Thoracic aorta (tissue), 2 donors: Measurements from ENCODE around the gene TEX12. TPM values are rescaled to one million over a fixed set of nuclear protein-coding genes. Genes with fewer than 3 reads are reported as not detected.
A peak's percentile ranks its signal among the peaks of the same experiment; 100 is the strongest.

Experiments
- ATAC-seq: fragments of 150-250 bp; one replicate; pipeline ENCODE4 v1.8.0; 2017; ENCODE audit warnings: low read depth; ENCODE audit not compliant: insufficient number of reproducible peaks, low FRiP score
- DNase-seq: peaks from one replicate; pipeline ENCODE4 v3.0.0-alpha.2; 2020; ENCODE audit warnings: low spot score
- H3K27ac ChIP-seq, 2 donors: fragments of 200-600 bp; sonication (generic); 1 replicate in 1 of 2; 2 replicates in 1 of 2; pipeline ENCODE4 v1.5.1; 2016; ENCODE audit warnings: mild to moderate bottlenecking in 2 of 2, moderate library complexity in 2 of 2
- H3K27me3 ChIP-seq: fragments of 200-600 bp; sonication (generic); replicated peaks from 2 replicates; pipeline ENCODE4 v1.6.0; 2016; ENCODE audit warnings: mild to moderate bottlenecking; ENCODE audit not compliant: insufficient read depth
- H3K36me3 ChIP-seq: fragments of 200-600 bp; sonication (generic); one replicate; pipeline ENCODE4 v1.5.1; 2016
- H3K4me1 ChIP-seq, 2 donors: fragments of 200-600 bp; sonication (generic); 1 replicate in 1 of 2; 2 replicates in 1 of 2; pipeline versions ENCODE4 v1.5.1 to v1.6.0; 2016; ENCODE audit warnings: low read depth in 2 of 2, mild to moderate bottlenecking in 1 of 2; ENCODE audit not compliant: control insufficient read depth in 1 of 2
- H3K4me3 ChIP-seq: fragments of 200-600 bp; sonication (generic); 2 replicates; pipeline ENCODE4 v1.5.1; 2016; ENCODE audit warnings: mild to moderate bottlenecking
- H3K9me3 ChIP-seq: fragments of 200-600 bp; sonication (generic); 2 replicates; pipeline ENCODE4 v1.5.1; 2016
- total RNA-seq, 2 donors: library from RNA; depleted of rRNA; stranded (reverse); fragments of >200 nt; gene quantifications; one replicate each; pipeline versions ENCODE4 v1.1.0 to v1.2.3, GENCODE V29; 2016
- TF ChIP-seq, protein P1 (sequence below): fragments of 200-600 bp; sonication (generic); IDR thresholded peaks from one replicate; pipeline ENCODE4 v1.5.1; 2019; ENCODE audit warnings: antibody characterized with exemption

TEX12 gene
- total RNA-seq, 2 donors from 2014 or later: 0.54 to 1.4 TPM

DNA sequence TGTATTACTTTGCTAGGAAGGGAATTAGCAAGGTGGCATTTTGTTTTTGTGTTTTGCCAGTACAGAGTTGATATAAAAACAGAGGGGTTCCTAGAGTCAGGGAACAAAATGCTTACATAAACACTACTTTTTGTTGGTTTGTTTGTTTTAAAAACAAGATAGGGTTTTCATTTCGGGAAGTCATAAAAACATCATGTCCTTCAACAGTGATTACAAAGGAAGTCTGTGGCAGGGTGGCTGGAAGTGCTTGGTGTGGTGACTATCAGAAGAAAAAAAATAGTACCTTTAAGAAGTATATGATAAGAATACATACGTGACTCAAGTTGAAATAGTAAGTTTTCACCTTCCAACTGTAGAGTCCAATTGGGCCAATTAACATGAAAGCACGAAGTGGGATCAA, 2.1 kb upstream of the TEX12 start:
- H3K27ac ChIP-seq: no peak overlapping the region
- H3K27me3 ChIP-seq: no peaks in the 10 kb centered on the region
- H3K4me3 ChIP-seq: no peak overlapping the region
- no peaks in the 10 kb centered on the region for H3K9me3 ChIP-seq
- DNase-seq (no peak), ATAC-seq (no peak)
- no peaks in the 10 kb centered on the region for H3K36me3 ChIP-seq
- TF ChIP-seq, protein P1, sequence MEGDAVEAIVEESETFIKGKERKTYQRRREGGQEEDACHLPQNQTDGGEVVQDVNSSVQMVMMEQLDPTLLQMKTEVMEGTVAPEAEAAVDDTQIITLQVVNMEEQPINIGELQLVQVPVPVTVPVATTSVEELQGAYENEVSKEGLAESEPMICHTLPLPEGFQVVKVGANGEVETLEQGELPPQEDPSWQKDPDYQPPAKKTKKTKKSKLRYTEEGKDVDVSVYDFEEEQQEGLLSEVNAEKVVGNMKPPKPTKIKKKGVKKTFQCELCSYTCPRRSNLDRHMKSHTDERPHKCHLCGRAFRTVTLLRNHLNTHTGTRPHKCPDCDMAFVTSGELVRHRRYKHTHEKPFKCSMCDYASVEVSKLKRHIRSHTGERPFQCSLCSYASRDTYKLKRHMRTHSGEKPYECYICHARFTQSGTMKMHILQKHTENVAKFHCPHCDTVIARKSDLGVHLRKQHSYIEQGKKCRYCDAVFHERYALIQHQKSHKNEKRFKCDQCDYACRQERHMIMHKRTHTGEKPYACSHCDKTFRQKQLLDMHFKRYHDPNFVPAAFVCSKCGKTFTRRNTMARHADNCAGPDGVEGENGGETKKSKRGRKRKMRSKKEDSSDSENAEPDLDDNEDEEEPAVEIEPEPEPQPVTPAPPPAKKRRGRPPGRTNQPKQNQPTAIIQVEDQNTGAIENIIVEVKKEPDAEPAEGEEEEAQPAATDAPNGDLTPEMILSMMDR: no peak
- H3K4me1 ChIP-seq: no peaks in the 10 kb centered on the region

DNA sequence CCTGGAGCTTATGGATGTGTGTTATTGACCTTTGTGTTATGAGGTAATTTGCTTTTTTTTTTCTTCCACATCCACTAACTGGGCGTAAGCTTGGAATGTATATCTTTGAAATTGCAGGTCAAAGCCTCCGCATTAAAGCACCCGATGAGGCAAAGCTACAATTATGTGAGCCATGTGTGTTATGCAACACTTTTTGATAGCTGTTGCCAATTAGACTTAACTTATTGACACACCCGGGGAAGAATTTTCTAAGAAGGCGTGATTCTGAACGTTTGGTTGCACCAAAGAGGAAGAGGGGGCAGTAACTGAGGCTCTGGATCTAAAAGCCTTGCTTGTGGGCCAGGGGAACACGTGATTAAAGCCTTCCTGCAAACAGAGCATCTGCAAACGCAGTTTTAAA, 610 bp upstream of the TEX12 start:
- no peak for DNase-seq
- Histone ChIP-seq H3K36me3 (no peaks in the 10 kb centered on the region), H3K4me1 (no peaks in the 10 kb centered on the region), H3K4me3 (no peak overlapping the region), H3K27me3 (no peaks in the 10 kb centered on the region), H3K27ac (no peak overlapping the region), H3K9me3 (no peaks in the 10 kb centered on the region)
- TF ChIP-seq, protein P1: no peak
- no peak for ATAC-seq

DNA sequence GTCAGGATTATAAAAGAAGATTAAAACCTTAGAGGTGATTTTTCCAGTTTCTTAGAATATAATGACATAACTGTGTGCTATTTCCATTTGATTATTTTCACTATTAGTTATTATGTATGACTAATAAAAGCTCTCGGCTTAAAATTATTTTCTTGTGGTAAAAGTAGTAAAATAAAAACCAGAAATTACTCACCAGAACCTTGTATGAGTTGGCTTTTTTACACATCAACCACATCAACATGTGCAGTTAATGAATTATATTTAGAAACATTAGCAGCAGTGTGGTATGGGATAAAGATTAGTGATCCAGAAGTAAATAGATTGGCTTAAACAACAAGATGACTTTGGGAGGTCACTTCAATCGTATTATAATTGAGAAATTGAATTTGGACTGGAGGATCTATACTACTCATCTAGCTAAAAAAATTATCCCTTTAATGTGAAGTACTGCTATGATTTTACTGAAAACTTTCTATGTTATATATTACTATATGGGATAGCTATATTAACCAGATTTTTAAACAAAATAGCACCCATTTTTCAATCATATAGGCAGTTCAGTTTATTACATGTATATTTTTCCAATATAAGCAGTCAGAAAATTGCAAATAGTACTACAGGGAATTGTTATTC, 5.3 kb downstream of the TEX12 start:
- Histone ChIP-seq H3K4me3 (no peak overlapping the region), H3K36me3 (no peaks in the 10 kb centered on the region), H3K27me3 (no peaks in the 10 kb centered on the region), H3K27ac (no peak overlapping the region), H3K9me3 (no peaks in the 10 kb centered on the region), H3K4me1 (peaks cover 10 to 12% of the 10 kb centered on the region in 2 donors)
- ATAC-seq (no peak), DNase-seq (no peak)
- TF ChIP-seq, protein P1: no peak

DNA sequence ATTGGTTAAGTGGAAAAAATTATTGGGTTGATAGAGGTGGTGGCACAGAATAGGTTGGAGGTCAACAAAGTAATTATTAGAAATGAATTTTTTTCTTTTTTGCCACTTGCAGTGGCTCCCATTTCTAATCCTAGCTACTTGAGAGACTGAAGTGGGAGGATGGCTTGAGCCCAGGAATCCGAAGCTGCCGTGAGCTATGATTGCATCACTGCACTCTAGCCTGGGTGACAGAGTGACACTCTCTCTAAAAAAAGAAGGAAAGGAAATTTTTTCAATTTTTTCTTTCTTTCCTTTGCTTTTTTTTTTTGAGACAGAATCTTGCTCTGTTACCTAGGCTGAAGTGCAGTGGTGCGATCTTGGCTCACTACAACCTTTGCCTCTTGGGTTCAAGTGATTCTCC, 6.0 kb downstream of the TEX12 start:
- Histone ChIP-seq H3K9me3 (no peaks in the 10 kb centered on the region), H3K27me3 (no peaks in the 10 kb centered on the region), H3K4me3 (no peak overlapping the region), H3K4me1 (peaks cover 10 to 12% of the 10 kb centered on the region in 2 donors), H3K27ac (no peak overlapping the region), H3K36me3 (no peaks in the 10 kb centered on the region)
- TF ChIP-seq, protein P1: no peak
- ATAC-seq (no peak), DNase-seq (no peak)

DNA sequence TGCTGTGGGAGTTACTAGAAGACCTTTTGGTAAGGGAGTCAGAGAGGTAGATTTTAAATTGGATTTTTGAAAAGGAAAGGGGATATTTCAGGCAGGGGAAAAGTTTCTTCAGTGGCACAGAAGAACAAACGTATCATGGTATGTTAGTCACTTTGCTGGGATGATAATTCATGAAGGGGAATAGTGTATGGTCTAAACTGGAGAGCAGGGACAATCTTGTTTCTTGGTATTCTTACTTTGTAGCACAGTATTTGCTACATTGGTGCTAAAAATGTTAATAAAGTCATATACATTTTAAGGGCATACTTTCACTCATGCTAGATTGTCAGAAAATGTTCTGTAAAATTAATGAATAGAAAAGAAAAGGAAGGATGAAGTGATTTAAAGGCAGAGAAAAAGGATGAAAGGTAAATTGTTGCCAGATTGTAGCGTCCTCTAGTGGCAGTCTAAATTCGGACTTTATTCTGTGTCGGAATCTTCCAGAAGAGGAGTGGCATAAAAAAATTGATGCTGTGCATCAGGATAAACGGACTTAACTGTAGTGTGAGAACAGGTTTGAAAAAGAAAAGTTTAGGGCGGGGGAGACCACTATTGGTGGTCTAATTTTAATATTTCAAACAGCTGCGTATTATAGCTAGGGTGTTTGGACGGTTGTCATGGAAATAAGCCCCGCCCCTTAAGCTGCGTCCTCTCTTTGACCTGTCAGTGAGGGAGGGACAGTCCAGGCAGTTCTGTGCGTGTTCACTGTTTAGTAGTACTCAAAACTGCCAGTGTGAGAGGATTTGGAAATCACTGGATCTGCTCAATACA, 7.8 kb downstream of the TEX12 start, which contains the start of gene BCO2:
BCO2 (plus strand) TSS at position 724 of the 810 bp plus-strand sequence. CDS start 90 bp downstream, outside the sequence.
- Histone ChIP-seq H3K27ac (no peak within 1 kb of the TSS), H3K4me3 (peak within 1 kb of the TSS; percentile 55), H3K36me3 (no peaks in the 10 kb centered on the region), H3K9me3 (no peaks in the 10 kb centered on the region), H3K27me3 (no peaks in the 10 kb centered on the region), H3K4me1 (peaks cover 10 to 12% of the 10 kb centered on the region in 2 donors)
- TF ChIP-seq, protein P1: peak; percentile 62
- DNase-seq (peak; percentile 54), ATAC-seq (peak; percentile 89)
